A673 (cell line): ENCODE results near the gene MAP3K21. TPM values are rescaled to one million over a fixed set of nuclear protein-coding genes. Genes with fewer than 3 reads are reported as not detected.

Source experiments
- BruUV-seq: library from RNA; stranded (reverse); fragments of 400-500 nt; replicated peaks from 2 replicates; lab custom pipeline; 2021; lab: Mats Ljungman, UMichigan
- CTCF ChIA-PET: fragments of 300-600 bp; sonication (Branson Sonifier 250); formaldehyde crosslinking; loops from one replicate; lab custom pipeline; 2022; ENCODE audit warnings: antibody characterized with exemption; lab: Charles Lee
- POLR2A ChIA-PET: fragments of 300-600 bp; sonication (Branson Sonifier 250); formaldehyde crosslinking; loops from one replicate; lab custom pipeline; 2022; ENCODE audit warnings: antibody characterized with exemption; ENCODE audit not compliant: low non-redundant PET; lab: Charles Lee
- DNase-seq: peaks from one replicate; pipeline ENCODE4 v3.0.0-alpha.2; 2015; ENCODE audit warnings: low spot score
- H3K27ac ChIP-seq: fragments of 200-600 bp; sonication (generic); 2 replicates; pipeline ENCODE4 v1.5.1; 2016; ENCODE audit warnings: mixed run types, low read depth, mild to moderate bottlenecking, mixed read lengths, antibody characterized with exemption, low read length; ENCODE audit not compliant: poor library complexity, severe bottlenecking
- H3K27me3 ChIP-seq: fragments of 200-600 bp; sonication (generic); replicated peaks from 2 replicates; pipeline ENCODE4 v1.6.1; 2017; ENCODE audit warnings: mixed run types, low read depth, mild to moderate bottlenecking, mixed read lengths, antibody characterized with exemption, low read length; ENCODE audit not compliant: insufficient read depth, poor library complexity
- H3K36me3 ChIP-seq: fragments of 200-600 bp; sonication (generic); 2 replicates; pipeline ENCODE4 v1.6.1; 2016; ENCODE audit warnings: mixed run types, mild to moderate bottlenecking, mixed read lengths, antibody characterized with exemption, low read length; ENCODE audit not compliant: insufficient read depth, poor library complexity, severe bottlenecking
- H3K4me1 ChIP-seq: fragments of 200-600 bp; sonication (generic); 2 replicates; pipeline ENCODE4 v1.6.1; 2017; ENCODE audit warnings: mixed run types, mild to moderate bottlenecking, mixed read lengths, antibody characterized with exemption, low read length; ENCODE audit not compliant: insufficient read depth, poor library complexity, severe bottlenecking
- H3K4me3 ChIP-seq: fragments of 200-600 bp; sonication (generic); 2 replicates; pipeline ENCODE4 v1.5.1; 2016; ENCODE audit warnings: low read depth, mixed run types, mild to moderate bottlenecking, mixed read lengths, low read length; ENCODE audit not compliant: poor library complexity, severe bottlenecking
- H3K9me3 ChIP-seq: fragments of 200-600 bp; sonication (generic); 2 replicates; pipeline ENCODE4 v1.6.1; 2016; ENCODE audit warnings: mixed run types, low read depth, mild to moderate bottlenecking, mixed read lengths, antibody characterized with exemption, low read length; ENCODE audit not compliant: poor library complexity, severe bottlenecking
- EZH2 ChIP-seq: fragments of 200-600 bp; sonication (generic); IDR thresholded peaks from 2 replicates; pipeline ENCODE4 v1.6.1; 2017; ENCODE audit warnings: borderline replicate concordance, low read depth, mild to moderate bottlenecking, mixed read lengths, antibody characterized with exemption, low read length; ENCODE audit not compliant: poor library complexity, severe bottlenecking
- intact Hi-C: fragments of 100-400 bp; cut with micrococcal nuclease; formaldehyde crosslinking; loops from one replicate; pipeline ENCODE4 v1.10.0; 2022; ENCODE audit not compliant: unreplicated experiment
- total RNA-seq: library from RNA; stranded (reverse); gene quantifications from 2 replicates; pipeline ENCODE4 v1.2.3, GENCODE V29; 2021
- TF ChIP-seq, protein P1 (sequence below): fragments of 300-800, 200-600 bp; sonication (generic); conservative IDR thresholded peaks from 2 replicates; pipeline ENCODE4 v1.5.1; 2017; ENCODE audit warnings: low read depth, mild to moderate bottlenecking, antibody characterized with exemption, low read length, moderate library complexity, mixed read lengths

Gene MAP3K21
- total RNA-seq, 1 experiment from 2014 or later, result 0.88 TPM

DNA sequence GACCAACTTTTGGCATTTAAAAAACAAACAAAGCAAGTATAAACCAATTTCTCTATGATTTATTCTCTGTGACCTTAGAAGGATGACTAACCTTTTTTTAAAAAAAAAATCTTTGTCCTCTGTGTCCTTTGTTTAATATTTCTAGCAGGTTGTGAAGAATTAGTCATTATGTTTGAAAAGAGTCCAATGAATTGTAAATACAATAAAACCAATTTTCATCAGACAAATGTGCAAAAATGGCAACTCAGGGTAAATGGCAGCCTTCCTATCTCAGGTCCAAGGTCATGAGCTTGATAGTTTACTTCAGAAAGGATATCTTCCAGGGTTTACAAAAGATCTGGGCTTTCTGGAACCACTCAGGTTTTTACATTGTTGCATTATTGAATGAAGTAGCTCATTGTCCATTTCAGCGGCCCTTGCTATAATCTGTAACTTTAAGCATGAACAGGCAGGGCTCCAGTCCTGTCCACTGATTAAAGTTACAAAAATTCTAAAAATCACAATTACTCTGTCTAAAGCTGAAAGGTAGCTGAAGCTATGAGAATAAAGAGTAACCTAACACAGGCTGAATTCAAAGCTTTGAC lies 11.7 kb upstream of the MAP3K21 start:
- no TSS peak for BruUV-seq
- Histone ChIP-seq H3K27me3 (peaks cover 13% of the 10 kb centered on the region), H3K4me1 (no peaks in the 10 kb centered on the region), H3K36me3 (no peaks in the 10 kb centered on the region), H3K9me3 (no peaks in the 10 kb centered on the region), H3K4me3 (no peak overlapping the region), H3K27ac (no peak overlapping the region)
- DNase-seq, result no peak
- CTCF ChIA-PET, result no interaction called here
- intact Hi-C loops, result no loop called here
- POLR2A ChIA-PET, result no interaction called here
- TF ChIP-seq, protein P1, sequence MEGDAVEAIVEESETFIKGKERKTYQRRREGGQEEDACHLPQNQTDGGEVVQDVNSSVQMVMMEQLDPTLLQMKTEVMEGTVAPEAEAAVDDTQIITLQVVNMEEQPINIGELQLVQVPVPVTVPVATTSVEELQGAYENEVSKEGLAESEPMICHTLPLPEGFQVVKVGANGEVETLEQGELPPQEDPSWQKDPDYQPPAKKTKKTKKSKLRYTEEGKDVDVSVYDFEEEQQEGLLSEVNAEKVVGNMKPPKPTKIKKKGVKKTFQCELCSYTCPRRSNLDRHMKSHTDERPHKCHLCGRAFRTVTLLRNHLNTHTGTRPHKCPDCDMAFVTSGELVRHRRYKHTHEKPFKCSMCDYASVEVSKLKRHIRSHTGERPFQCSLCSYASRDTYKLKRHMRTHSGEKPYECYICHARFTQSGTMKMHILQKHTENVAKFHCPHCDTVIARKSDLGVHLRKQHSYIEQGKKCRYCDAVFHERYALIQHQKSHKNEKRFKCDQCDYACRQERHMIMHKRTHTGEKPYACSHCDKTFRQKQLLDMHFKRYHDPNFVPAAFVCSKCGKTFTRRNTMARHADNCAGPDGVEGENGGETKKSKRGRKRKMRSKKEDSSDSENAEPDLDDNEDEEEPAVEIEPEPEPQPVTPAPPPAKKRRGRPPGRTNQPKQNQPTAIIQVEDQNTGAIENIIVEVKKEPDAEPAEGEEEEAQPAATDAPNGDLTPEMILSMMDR, result no peak
- no peak for TF ChIP-seq EZH2

DNA sequence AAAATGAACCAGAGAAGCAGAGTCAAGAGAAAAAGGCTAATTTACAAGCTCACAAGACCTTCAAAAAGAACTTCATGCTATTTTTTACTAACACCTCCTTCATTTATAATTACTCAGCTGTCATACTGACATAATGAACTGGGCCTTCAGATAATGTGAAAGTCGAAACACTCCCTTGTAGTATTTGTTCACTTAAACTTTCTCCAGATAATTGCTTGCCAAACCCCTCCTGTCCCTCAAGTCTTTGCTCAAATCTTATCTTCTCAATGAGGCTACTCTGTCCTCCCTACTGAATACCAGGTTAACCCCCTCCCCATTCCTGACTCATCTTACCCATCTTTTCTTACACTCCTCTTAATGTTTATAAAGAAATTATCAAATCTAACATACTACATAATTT lies 11.1 kb upstream of the MAP3K21 start:
- no peak for DNase-seq
- ChIA-PET POLR2A (no interaction called here), CTCF (no interaction called here)
- no TSS peak for BruUV-seq
- H3K27me3 ChIP-seq, result peaks cover 13% of the 10 kb centered on the region
- H3K4me3 ChIP-seq, result no peak overlapping the region
- intact Hi-C loops, result no loop called here
- H3K9me3 ChIP-seq, result no peaks in the 10 kb centered on the region
- H3K27ac ChIP-seq, result no peak overlapping the region
- TF ChIP-seq, protein P1, result no peak
- TF ChIP-seq EZH2, result no peak
- H3K36me3 ChIP-seq, result no peaks in the 10 kb centered on the region
- no peaks in the 10 kb centered on the region for H3K4me1 ChIP-seq

DNA sequence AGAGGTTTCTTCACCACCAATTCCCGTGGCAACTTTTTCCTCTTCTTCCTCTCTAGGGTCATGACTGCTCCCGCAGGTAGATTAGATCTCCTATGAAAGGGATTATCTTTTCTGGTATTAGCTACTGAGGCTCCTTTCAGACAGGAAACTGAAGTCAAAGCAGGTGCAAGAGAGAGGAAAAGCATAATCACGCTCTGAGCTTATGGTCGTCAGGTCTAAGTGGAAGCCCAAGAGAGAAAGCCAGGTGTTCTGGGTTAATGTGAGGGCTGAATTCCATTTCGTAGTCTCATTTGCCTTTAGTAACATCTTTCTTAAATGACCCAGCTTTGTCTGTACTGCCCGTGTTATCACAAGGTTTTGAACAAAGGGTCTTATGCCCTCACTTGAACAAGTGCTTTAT lies 8.3 kb upstream of the MAP3K21 start:
- H3K27ac ChIP-seq, result no peak overlapping the region
- no peaks in the 10 kb centered on the region for H3K4me1 ChIP-seq
- H3K36me3 ChIP-seq, result no peaks in the 10 kb centered on the region
- intact Hi-C loops, result no loop called here
- H3K27me3 ChIP-seq, result peaks cover 19% of the 10 kb centered on the region
- no peak overlapping the region for H3K4me3 ChIP-seq
- POLR2A ChIA-PET, result no interaction called here
- TF ChIP-seq, protein P1, result no peak
- TF ChIP-seq EZH2, result no peak
- CTCF ChIA-PET, result no interaction called here
- H3K9me3 ChIP-seq, result no peaks in the 10 kb centered on the region
- no peak for DNase-seq
- BruUV-seq, result no TSS peak
